Skin of body (tissue), 2 donors: ENCODE results near the gene SLC27A3. TPM values are rescaled to one million over a fixed set of nuclear protein-coding genes. Genes with fewer than 3 reads are reported as not detected.
"Not testable (repeated sequence)": the region's sequence is repeated elsewhere in the genome, so short reads cannot be mapped to it uniquely, and the experiment has no call there.

Experiments
- DNase-seq: peaks from one replicate; lab custom pipeline; 2025; lab: John Stamatoyannopoulos, UW
- total RNA-seq: library from RNA; depleted of rRNA; stranded (reverse); fragments of >200 nt; gene quantifications from one replicate; pipeline ENCODE4 v1.2.3, GENCODE V29; 2014

Gene SLC27A3
- total RNA-seq, 1 donor from 2014 or later, result 25.0 TPM

- no peak for DNase-seq
These were observed 4.8 kb downstream of the SLC27A3 start for GRCh38 chr1:153779781-153780541.

- no peak for DNase-seq
These were observed 5.3 kb downstream of the SLC27A3 start for GRCh38 chr1:153780551-153780950.

GRCh38 chr1:153782648-153783047 is 7.4 kb downstream of the SLC27A3 start:
- not testable (repeated sequence) for DNase-seq

GRCh38 chr1:153783233-153784190 is 8.3 kb downstream of the SLC27A3 start:
- DNase-seq, result peak; percentile 90

- DNase-seq, result no peak
These were observed 11.0 kb downstream of the SLC27A3 start for GRCh38 chr1:153786038-153786790.

- DNase-seq, result no peak
These were observed 14.3 kb downstream of the SLC27A3 start for GRCh38 chr1:153789478-153790034.

GRCh38 chr1:153790313-153790965 is 15.2 kb downstream of the SLC27A3 start:
- DNase-seq, result peak; percentile 93

GRCh38 chr1:153790966-153791647 is 15.9 kb downstream of the SLC27A3 start:
- DNase-seq, result peak; percentile 76

- DNase-seq, result no peak
These were observed 16.5 kb downstream of the SLC27A3 start for GRCh38 chr1:153791648-153792253.

GRCh38 chr1:153792631-153793041 is 17.4 kb downstream of the SLC27A3 start:
- DNase-seq, result no peak

- DNase-seq, result no peak
These were observed 18.2 kb downstream of the SLC27A3 start for GRCh38 chr1:153793261-153793972.

- no peak for DNase-seq
These were observed 18.9 kb downstream of the SLC27A3 start for GRCh38 chr1:153793973-153794615.

- DNase-seq, result no peak
These were observed 19.6 kb downstream of the SLC27A3 start for GRCh38 chr1:153794624-153795329.

- DNase-seq, result no peak
These were observed 20.2 kb downstream of the SLC27A3 start for GRCh38 chr1:153795330-153795837.

GRCh38 chr1:153795934-153796785 is 21.0 kb downstream of the SLC27A3 start:
- no peak for DNase-seq

- no peak for DNase-seq
These were observed 21.8 kb downstream of the SLC27A3 start for GRCh38 chr1:153796786-153797659.
